ENCODE data around the gene ARHGAP32. TPM values are rescaled to one million over a fixed set of nuclear protein-coding genes. Genes with fewer than 3 reads are reported as not detected.

The ARHGAP32 gene
- 1 to 10 TPM; 2.5 to 3.4 TPM for total RNA-seq

DNA sequence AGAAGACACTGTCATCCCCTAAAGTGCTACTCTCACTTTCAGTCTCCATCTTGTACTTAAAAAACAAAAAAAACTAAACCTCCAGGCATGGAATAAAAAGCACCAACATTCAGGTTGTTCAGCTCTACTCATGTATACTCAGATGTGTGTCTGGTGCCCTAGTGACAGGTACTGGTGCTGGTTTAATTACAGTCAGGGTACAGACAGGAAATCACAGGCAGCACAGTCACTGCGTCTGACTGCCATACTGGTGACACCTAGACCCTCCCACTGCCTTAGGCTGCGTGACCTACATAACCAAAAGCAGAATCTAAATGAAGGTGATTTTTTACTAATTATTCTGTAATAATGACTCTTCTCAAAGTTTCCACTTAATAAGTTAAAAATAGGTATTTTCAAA lies at the start of gene ARHGAP32:
ARHGAP32 (minus strand) TSS at position 176 of the 400 bp plus-strand sequence; CDS start at position 49, 127 bp downstream.
- no peak for DNase-seq
- H3K27ac Mint-ChIP-seq = no peak within 1 kb of the TSS
- ATAC-seq (ENCODE audit: low read depth) = peak; percentile 73
- no peaks in the 10 kb centered on the region for H3K27me3 Mint-ChIP-seq
- no peak within 1 kb of the TSS for H3K4me3 Mint-ChIP-seq
- H3K36me3 Mint-ChIP-seq = no peaks in the 10 kb centered on the region
- POLR2A ChIA-PET = no interaction called here
- no peaks in the 10 kb centered on the region for H3K9me3 Mint-ChIP-seq
- no peaks in the 10 kb centered on the region for H3K4me1 Mint-ChIP-seq

DNA sequence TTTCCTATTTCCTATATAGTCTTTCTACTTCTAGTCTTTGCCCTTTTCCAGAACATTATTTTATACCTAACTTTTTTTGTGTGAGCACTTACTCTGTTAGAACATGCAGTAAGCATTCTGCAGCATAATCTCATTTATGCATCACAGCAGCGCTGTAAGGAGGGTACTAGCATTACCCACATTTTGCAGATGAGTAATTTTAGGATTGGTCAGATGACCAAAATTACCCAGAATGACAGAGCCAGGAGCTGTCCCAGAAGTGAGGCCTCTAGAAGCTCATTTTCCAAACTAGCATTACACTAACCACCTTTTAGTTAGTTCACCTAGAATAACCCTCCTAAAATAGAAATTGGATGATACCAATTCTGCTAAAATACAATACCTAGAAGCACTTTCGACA lies 47.1 kb upstream of the ARHGAP32 start:
- DNase-seq (no peak), ATAC-seq (ENCODE audit: low read depth) (no peak)
- H3K4me3 Mint-ChIP-seq = no peak overlapping the region
- H3K4me1 Mint-ChIP-seq = no peaks in the 10 kb centered on the region
- POLR2A ChIA-PET = no interaction called here
- H3K27me3 Mint-ChIP-seq = no peaks in the 10 kb centered on the region
- H3K27ac Mint-ChIP-seq = no peak overlapping the region
- peaks cover 2% of the 10 kb centered on the region for H3K36me3 Mint-ChIP-seq
- H3K9me3 Mint-ChIP-seq = peaks cover 6% of the 10 kb centered on the region

DNA sequence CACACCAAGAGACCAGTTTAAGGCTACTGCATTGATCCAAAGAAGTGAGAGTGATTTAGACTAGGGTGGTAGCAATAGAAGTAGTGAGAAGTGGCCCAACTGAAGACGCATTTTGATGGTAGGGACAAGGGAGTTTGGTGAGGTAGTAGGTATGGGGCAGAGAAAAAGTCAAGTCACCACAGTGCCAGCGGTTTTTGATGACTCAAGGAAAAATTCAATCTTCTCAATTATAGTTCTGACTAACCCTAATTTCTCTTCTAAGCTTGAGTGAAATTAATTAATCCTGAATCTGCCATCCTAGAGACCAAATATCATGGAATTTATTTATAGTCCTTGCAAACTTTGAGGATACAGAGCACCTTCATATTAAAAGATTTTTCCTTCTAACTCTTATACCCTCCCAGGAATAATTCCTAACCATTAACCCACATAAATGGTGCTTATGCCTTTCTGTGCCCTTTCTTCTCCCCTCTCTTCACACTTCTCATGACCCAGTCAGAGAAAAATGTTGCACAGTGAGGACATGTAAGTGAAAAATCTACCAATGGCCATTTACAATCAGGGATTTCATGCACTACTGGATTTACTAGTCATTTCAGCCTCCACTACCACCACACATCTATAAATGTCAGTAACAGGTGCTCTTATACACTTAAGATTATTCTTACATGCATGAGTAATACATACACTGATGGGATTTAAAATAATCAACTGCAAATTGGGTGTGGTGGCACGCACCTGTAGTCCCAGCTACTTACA lies 45.9 kb upstream of the ARHGAP32 start:
- DNase-seq = no peak
- H3K36me3 Mint-ChIP-seq = peaks cover 2% of the 10 kb centered on the region
- POLR2A ChIA-PET = no interaction called here
- no peaks in the 10 kb centered on the region for H3K4me1 Mint-ChIP-seq
- peaks cover 6% of the 10 kb centered on the region for H3K9me3 Mint-ChIP-seq
- H3K27me3 Mint-ChIP-seq = no peaks in the 10 kb centered on the region
- ATAC-seq (ENCODE audit: low read depth) = no peak
- H3K27ac Mint-ChIP-seq = no peak overlapping the region
- no peak overlapping the region for H3K4me3 Mint-ChIP-seq

DNA sequence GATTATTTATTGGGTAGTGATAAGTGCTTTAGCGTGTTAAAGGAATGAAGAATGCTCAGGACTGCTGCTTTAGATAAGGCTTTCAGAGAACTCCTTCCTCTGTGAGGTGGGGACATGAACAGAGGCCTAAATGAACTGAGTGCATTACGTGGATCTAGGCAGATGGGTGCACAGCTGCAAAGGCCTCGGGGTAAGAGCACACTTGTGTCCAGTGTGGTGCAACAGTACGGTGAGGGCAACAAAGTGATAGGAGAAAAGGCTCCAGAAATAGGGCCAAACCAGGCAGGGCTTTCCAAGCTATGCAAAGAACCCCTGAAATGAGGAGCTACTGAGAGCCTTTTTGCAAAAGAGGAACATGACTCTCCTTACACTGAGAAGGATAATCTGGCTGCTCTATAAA lies 45.3 kb upstream of the ARHGAP32 start:
- no peaks in the 10 kb centered on the region for H3K27me3 Mint-ChIP-seq
- H3K27ac Mint-ChIP-seq = no peak overlapping the region
- no peak for ATAC-seq (ENCODE audit: low read depth)
- H3K4me1 Mint-ChIP-seq = no peaks in the 10 kb centered on the region
- no peaks in the 10 kb centered on the region for H3K36me3 Mint-ChIP-seq
- POLR2A ChIA-PET = no interaction called here
- DNase-seq = no peak
- H3K4me3 Mint-ChIP-seq = no peak overlapping the region
- H3K9me3 Mint-ChIP-seq = peaks cover 2% of the 10 kb centered on the region

DNA sequence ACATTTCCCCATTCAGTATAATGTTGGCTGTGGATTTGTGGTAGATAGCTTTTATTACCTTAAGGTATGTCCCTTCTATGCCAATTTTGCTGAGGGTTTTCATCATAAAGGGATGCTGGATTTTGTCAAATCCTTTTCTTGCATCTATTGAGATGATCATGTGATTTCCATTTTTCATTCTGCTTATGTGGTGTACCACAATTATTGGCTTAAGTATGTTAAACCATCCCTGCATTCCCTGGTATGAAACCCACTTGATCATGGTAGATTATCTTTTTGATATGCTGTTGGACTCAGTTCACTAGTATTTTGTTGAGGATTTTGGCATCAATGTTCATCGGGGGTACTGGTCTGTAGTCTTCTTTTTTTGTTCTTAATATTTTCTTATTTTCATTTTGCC lies 44.7 kb upstream of the ARHGAP32 start:
- no peak for ATAC-seq (ENCODE audit: low read depth)
- no peaks in the 10 kb centered on the region for H3K4me1 Mint-ChIP-seq
- POLR2A ChIA-PET = no interaction called here
- no peak for DNase-seq
- H3K9me3 Mint-ChIP-seq = peaks cover 2% of the 10 kb centered on the region
- no peaks in the 10 kb centered on the region for H3K36me3 Mint-ChIP-seq
- H3K27me3 Mint-ChIP-seq = no peaks in the 10 kb centered on the region
- H3K27ac Mint-ChIP-seq = no peak overlapping the region
- H3K4me3 Mint-ChIP-seq = no peak overlapping the region

DNA sequence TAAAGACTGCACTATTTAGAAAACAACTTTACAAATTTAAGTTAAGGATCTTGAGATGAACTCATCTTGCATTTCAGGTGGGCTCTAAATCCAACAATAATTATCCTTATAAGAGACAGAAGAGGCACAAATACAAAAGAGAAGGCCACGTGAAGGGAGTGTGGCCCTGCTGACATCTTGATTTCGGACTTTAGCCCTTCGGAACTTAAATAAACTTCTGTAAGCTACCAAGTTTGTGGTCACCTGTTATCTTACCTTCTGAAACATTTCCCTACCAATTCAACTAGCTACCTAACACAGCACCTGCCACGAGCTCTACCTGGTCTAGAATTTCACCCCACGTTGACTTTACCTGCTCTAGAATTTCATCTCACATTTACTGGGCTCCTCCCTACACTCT lies 42.9 kb upstream of the ARHGAP32 start:
- DNase-seq (no peak), ATAC-seq (ENCODE audit: low read depth) (no peak)
- H3K4me1 Mint-ChIP-seq = no peaks in the 10 kb centered on the region
- H3K27me3 Mint-ChIP-seq = no peaks in the 10 kb centered on the region
- H3K4me3 Mint-ChIP-seq = no peak overlapping the region
- H3K27ac Mint-ChIP-seq = no peak overlapping the region
- no peaks in the 10 kb centered on the region for H3K36me3 Mint-ChIP-seq
- POLR2A ChIA-PET = interaction anchor here (0.5 kb wide), 1 partner anchor 1022 kb away, joined by 5 read pairs; no protein-coding TSS in a partner anchor
- peaks cover 2% of the 10 kb centered on the region for H3K9me3 Mint-ChIP-seq

DNA sequence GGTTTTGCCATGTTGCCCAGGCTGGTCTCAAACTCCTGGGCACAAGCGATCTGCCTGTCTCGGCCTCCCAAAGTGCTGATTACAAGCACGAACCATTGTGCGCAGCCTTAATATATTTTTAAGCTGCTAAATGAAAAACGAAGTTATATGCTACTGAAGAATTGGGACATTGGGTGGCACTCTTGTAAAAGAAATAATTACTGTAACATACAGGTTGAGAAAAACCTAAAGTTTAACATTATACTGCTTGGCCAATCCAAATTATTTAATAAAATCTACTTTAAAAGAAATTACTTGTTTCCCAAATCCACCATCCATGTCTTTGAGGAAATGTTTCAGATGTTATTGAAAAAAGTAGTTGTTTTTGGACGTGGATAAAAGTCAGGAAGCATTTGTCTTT lies 37.9 kb upstream of the ARHGAP32 start:
- Mint-ChIP-seq H3K27me3 (no peaks in the 10 kb centered on the region), H3K4me1 (no peaks in the 10 kb centered on the region), H3K4me3 (no peak overlapping the region), H3K36me3 (peaks cover 4% of the 10 kb centered on the region), H3K27ac (no peak overlapping the region), H3K9me3 (peaks cover 8% of the 10 kb centered on the region)
- ATAC-seq (ENCODE audit: low read depth) (no peak), DNase-seq (no peak)
- POLR2A ChIA-PET = no interaction called here

DNA sequence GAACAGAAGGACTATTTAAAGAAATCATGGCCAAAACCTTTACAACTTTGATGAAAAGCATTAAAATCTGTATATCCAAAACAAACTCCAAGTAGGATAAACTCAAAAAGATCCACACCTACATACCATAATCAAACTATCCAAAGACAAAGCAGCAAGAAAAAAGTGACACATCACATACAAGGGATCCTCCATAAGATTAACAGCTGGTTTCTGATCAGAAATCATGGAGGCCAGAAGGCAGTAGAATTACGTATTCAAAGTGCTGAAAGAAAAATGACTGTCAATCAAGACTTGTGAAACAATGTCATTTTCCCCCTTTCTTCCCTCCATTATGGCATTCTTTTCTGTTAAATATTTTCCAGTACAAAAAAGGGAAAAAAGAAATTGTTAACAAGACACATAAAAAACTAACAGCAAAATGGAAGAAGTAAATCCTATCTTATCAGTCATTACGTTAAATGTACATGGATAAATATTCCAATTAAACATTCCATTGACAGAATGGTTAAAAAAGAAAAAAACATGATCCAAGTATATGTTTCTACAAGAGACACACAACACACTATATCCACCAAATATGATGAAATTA lies 34.2 kb upstream of the ARHGAP32 start:
- Mint-ChIP-seq H3K4me1 (no peaks in the 10 kb centered on the region), H3K9me3 (peaks cover 9% of the 10 kb centered on the region), H3K27ac (no peak overlapping the region), H3K4me3 (no peak overlapping the region), H3K36me3 (peaks cover 6% of the 10 kb centered on the region), H3K27me3 (no peaks in the 10 kb centered on the region)
- ATAC-seq (ENCODE audit: low read depth) (no peak), DNase-seq (no peak)
- POLR2A ChIA-PET = no interaction called here

DNA sequence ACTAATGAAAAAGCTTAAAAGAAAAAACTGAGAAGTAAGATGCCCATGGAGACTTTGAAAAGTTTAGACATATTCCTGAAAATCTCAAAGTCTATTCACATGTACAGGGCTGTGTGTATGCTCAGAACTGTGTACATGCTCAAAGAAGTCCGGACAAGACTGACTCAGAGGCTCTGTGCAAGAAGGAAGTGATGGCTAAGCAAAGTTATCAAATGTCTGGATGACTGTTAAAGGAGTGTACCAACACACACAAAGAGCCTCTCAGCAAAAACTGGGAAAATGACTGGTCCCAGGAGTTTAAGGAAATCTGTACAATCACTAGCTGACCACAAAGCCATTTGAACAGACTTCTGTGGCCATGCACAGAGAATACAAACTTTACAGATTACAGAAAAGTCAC lies 33.1 kb upstream of the ARHGAP32 start:
- Mint-ChIP-seq H3K27ac (no peak overlapping the region), H3K4me3 (no peak overlapping the region), H3K4me1 (no peaks in the 10 kb centered on the region), H3K27me3 (no peaks in the 10 kb centered on the region), H3K36me3 (peaks cover 6% of the 10 kb centered on the region), H3K9me3 (peaks cover 9% of the 10 kb centered on the region)
- POLR2A ChIA-PET = no interaction called here
- DNase-seq (no peak), ATAC-seq (ENCODE audit: low read depth) (no peak)

DNA sequence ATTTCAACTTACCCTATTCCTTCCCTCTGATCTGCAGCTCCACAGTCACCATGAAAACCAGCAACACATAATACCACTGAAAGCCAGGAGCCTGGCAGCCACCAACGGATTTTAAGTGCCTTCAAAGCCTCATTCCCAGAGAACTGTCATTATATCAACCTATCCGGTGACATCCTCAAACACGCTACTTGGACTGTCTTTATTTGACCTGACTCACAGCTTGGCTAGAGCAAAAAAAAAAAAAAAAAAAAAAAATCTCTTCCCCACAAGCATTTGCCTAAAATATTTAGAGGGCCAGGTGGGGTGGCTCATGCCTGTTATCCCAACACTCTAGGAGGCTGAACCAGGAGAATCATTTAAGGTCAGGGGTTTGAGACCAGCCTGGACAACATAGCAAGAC lies 32.4 kb upstream of the ARHGAP32 start:
- POLR2A ChIA-PET = no interaction called here
- H3K27me3 Mint-ChIP-seq = no peaks in the 10 kb centered on the region
- peaks cover 9% of the 10 kb centered on the region for H3K9me3 Mint-ChIP-seq
- no peak overlapping the region for H3K27ac Mint-ChIP-seq
- ATAC-seq (ENCODE audit: low read depth) (no peak), DNase-seq (no peak)
- H3K4me1 Mint-ChIP-seq = no peaks in the 10 kb centered on the region
- H3K4me3 Mint-ChIP-seq = no peak overlapping the region
- peaks cover 6% of the 10 kb centered on the region for H3K36me3 Mint-ChIP-seq

DNA sequence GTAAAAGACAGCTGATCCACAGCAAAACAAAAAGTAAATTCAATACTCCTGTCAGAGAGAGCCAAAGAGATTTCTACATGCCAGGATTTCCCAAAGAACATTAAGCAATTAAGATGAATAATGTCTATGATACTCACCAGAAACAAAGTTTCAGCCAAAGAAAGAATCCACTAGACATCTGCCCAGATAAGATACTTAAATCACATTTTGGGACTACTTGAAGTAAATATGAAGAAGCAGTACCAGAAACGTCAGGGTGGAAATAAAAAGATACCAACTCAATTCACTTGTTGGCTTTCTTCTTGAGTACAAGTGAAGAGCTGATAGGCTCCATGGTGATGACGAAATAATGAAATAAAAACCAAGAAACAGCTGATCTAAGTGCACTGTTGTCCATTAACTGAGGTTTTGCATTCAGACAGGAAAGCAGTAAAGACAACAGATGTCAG lies 31.6 kb upstream of the ARHGAP32 start:
- Mint-ChIP-seq H3K4me3 (no peak overlapping the region), H3K9me3 (peaks cover 9% of the 10 kb centered on the region), H3K36me3 (peaks cover 6% of the 10 kb centered on the region), H3K27me3 (no peaks in the 10 kb centered on the region), H3K27ac (no peak overlapping the region), H3K4me1 (no peaks in the 10 kb centered on the region)
- ATAC-seq (ENCODE audit: low read depth) (no peak), DNase-seq (no peak)
- POLR2A ChIA-PET = no interaction called here

DNA sequence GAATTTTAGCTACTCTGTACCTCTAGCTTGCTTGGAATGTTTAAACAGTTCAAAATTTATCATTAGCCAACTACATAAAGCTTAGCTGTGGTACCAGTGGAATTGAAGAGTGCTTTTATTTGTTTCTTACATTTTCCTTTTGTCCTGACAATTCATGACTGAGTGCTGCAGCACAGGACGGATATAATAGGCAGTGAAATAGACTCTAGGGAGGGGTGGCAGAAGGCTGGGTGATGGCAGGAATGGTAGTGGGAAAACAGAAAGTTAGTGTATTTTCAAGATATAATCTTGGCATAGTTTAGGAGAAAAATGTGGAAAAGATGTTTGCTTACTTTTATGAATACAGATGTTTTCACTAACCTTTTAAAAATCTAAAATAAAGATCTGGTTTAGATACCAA lies 31.1 kb upstream of the ARHGAP32 start:
- DNase-seq (no peak), ATAC-seq (ENCODE audit: low read depth) (no peak)
- H3K9me3 Mint-ChIP-seq = peaks cover 9% of the 10 kb centered on the region
- peaks cover 6% of the 10 kb centered on the region for H3K36me3 Mint-ChIP-seq
- H3K27ac Mint-ChIP-seq = no peak overlapping the region
- POLR2A ChIA-PET = no interaction called here
- H3K27me3 Mint-ChIP-seq = no peaks in the 10 kb centered on the region
- no peaks in the 10 kb centered on the region for H3K4me1 Mint-ChIP-seq
- no peak overlapping the region for H3K4me3 Mint-ChIP-seq

DNA sequence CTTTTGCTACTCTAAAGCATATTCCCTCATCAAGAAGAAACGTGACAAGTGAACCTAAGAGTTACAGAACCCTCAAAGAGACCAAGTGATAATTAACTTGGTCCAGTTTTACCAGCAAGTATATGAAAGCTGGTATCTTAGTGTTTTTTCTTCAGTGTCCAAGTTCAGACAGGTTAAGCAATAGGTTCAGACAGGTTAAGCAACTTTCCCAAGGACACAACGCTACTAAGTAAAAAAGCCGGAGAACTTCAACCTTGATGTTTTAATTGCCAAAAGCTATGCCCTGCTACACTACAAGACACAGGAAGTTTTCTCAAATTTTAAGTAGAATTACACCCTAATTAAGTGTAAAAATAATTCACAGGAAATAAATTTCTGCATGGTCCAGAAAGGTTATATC lies 30.0 kb upstream of the ARHGAP32 start:
- Mint-ChIP-seq H3K27ac (no peak overlapping the region), H3K36me3 (peaks cover 6% of the 10 kb centered on the region), H3K27me3 (no peaks in the 10 kb centered on the region), H3K4me1 (no peaks in the 10 kb centered on the region), H3K4me3 (no peak overlapping the region), H3K9me3 (peaks cover 9% of the 10 kb centered on the region)
- POLR2A ChIA-PET = no interaction called here
- ATAC-seq (ENCODE audit: low read depth) (no peak), DNase-seq (no peak)

DNA sequence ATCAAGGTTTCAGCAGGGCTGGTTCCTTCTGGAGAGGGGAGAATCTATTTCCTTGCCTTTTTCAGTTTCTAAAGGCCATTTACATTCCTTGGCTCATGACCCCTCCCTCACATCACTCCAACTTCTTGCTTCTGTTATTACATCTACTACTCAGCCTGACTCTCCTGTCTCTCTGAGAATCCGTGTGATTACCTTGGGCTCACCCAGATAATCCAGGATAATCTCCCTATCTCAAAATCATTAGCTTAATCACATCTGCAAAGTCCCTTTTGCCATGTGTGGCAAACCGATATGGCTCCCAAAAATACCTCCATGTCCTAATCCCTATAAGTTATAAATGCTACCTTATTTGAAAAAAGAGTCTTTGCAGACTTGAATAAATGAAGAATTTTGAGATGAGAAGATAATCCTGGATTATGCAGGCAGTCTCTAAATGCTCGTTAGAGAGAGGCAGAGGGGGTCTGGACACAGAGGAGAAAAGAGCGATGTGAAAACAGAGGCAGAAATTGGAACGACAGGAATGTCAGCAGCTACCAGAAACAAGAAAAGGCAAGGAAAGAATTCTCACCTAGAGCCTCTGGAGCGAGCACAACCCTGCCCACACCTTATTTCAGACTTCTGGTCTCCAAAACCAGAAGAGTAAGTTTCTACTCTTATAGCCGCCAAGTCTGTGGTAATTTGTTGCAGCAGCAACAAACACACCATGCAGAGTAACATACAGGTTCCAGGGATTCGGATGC lies 23.6 kb upstream of the ARHGAP32 start:
- POLR2A ChIA-PET = no interaction called here

More for the DNA sequence above, 23.6 kb upstream of the ARHGAP32 start:
- ATAC-seq (ENCODE audit: low read depth) = no peak
- no peaks in the 10 kb centered on the region for H3K9me3 Mint-ChIP-seq
- DNase-seq = no peak
- peaks cover 3% of the 10 kb centered on the region for H3K4me1 Mint-ChIP-seq
- H3K27me3 Mint-ChIP-seq = no peaks in the 10 kb centered on the region
- no peak overlapping the region for H3K4me3 Mint-ChIP-seq
- H3K27ac Mint-ChIP-seq = no peak overlapping the region
- no peaks in the 10 kb centered on the region for H3K36me3 Mint-ChIP-seq
